ENCODE measurements around the gene NAALADL2. TPM values are rescaled to one million over a fixed set of nuclear protein-coding genes. Genes with fewer than 3 reads are reported as not detected.

Gene NAALADL2
- total and polyA plus RNA-seq, 9 of the 15 experiments (the other 6 are each of a cell fraction or from before 2014, with no cell fraction given) = 0.29 to 1.1 (median 0.79) TPM; not detected in 1

DNA sequence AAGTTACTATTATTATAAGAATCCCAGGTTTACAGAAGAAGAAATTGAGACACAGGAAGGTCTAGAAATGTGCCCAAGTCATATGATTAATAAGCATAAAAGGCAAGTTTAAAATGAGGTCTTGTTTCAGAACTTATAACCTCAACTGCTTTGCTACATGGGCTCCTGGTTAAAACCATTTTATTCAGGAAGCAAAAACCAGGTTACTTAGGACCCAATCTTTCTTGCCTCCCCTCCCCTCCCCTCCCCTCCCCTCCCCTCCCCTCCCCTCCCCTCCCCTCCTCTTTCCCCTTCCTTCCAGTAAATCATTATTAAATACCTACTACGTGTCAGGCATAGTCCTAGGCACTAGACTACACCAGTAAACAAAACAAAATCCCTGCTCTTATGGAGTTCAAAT, 93.9 kb downstream of the NAALADL2 start (continued):
- TF ChIP-seq CEBPZ (IDR thresholded peaks at IDR 0.05; ENCODE audit: borderline replicate concordance, low read depth, low read length) = no peak
- TF ChIP-seq ZNF311 (CRISPR knock-in tag; IDR thresholded peaks at IDR 0.05) = no peak
- peak; percentile 49 for TF ChIP-seq PCBP1 (IDR thresholded peaks at IDR 0.05; ENCODE audit: low read depth, low read length, poor library complexity, severe bottlenecking)
- no peak for TF ChIP-seq POLR3A (IDR thresholded peaks at IDR 0.05; ENCODE audit: borderline replicate concordance, extremely low read depth, insufficient read depth, insufficient read length)
- no peak for TF ChIP-seq GABPB2 (CRISPR knock-in tag; conservative IDR thresholded peaks at IDR 0.05)

GRCh38 chr3:174955513-174956016, 96.4 kb downstream of the NAALADL2 start:
- intact Hi-C loops (cut with micrococcal nuclease) = no loop called here
- ChIA-PET CTCF (ENCODE audit: low intra/inter-chr PET ratio) (no interaction called here), POLR2A (no interaction called here)
- H4K20me1 ChIP-seq (replicated peaks; ENCODE audit: control insufficient read depth, insufficient read depth, low read length) = no peaks in the 10 kb centered on the region
- FAIRE-seq (no peak), DNase-seq (ENCODE audit: extremely low read depth in 1 of 4, low spot score in 3 of 4) (no peak), ATAC-seq (no peak)
- no peak overlapping the region for H3K4me2 ChIP-seq (ENCODE audit: insufficient read depth, low read length)
- no peaks in the 10 kb centered on the region for H3K79me2 ChIP-seq (ENCODE audit: control insufficient read depth, insufficient read depth, low read length)
- no peak overlapping the region for H3K9ac ChIP-seq (ENCODE audit: insufficient read depth in 1 of 2, low read depth in 2 of 2, low read length in 2 of 2)
- no peaks in the 10 kb centered on the region for H3K9me1 ChIP-seq (ENCODE audit: control insufficient read depth, insufficient read depth, low read length)
- 0% methylated on average over 2 of the region's 2 CpGs for WGBS (ENCODE audit: insufficient coverage, low coverage, missing lambda C conversion rate)
- no peaks in the 10 kb centered on the region for H3K27me3 ChIP-seq (ENCODE audit: control insufficient read depth in 2 of 2, insufficient read depth in 2 of 2, low read length in 2 of 2)
- no TSS peak for BruUV-seq (replicated peaks)
- no peak overlapping the region for H3K4me3 ChIP-seq
- H3K4me1 ChIP-seq (replicated peaks in 1 of 2; ENCODE audit: control insufficient read depth in 2 of 2, insufficient read depth in 2 of 2, low read length in 2 of 2) = no peaks in the 10 kb centered on the region
- H3K9me3 ChIP-seq (replicated peaks; ENCODE audit: control insufficient read depth, insufficient read depth, low read depth, low read length) = no peaks in the 10 kb centered on the region; the same call in 1 of the 2 replicates
- H2AFZ ChIP-seq (ENCODE audit: low read depth, low read length) = no peak overlapping the region
- H3K27ac ChIP-seq (ENCODE audit: extremely low read depth, low read depth, low read length) = no peak overlapping the region
- H3K36me3 ChIP-seq (ENCODE audit: control insufficient read depth, insufficient read depth, low read length) = no peaks in the 10 kb centered on the region
- TF ChIP-seq GTF2B (IDR thresholded peaks at IDR 0.05; ENCODE audit: extremely low read depth, insufficient read length) (no peak), RBM17 (IDR thresholded peaks at IDR 0.05; ENCODE audit: borderline replicate concordance, low read depth, low read length) (no peak), NELFE (IDR thresholded peaks at IDR 0.05; ENCODE audit: insufficient read depth, insufficient read length) (no peak)
- in situ Hi-C loops (cut with MboI) = no loop called here
